NAMALWA (cell line): Measurements from ENCODE around the gene MAGEA4.

Source experiments
- DNase-seq: peaks from one replicate; pipeline ENCODE4 v3.0.0-alpha.2; 2015; ENCODE audit warnings: low spot score

The MAGEA4 gene

DNA sequence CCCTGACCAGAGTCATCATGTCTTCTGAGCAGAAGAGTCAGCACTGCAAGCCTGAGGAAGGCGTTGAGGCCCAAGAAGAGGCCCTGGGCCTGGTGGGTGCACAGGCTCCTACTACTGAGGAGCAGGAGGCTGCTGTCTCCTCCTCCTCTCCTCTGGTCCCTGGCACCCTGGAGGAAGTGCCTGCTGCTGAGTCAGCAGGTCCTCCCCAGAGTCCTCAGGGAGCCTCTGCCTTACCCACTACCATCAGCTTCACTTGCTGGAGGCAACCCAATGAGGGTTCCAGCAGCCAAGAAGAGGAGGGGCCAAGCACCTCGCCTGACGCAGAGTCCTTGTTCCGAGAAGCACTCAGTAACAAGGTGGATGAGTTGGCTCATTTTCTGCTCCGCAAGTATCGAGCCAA is 11.0 kb downstream of the MAGEA4 start:
- no peak for DNase-seq

DNA sequence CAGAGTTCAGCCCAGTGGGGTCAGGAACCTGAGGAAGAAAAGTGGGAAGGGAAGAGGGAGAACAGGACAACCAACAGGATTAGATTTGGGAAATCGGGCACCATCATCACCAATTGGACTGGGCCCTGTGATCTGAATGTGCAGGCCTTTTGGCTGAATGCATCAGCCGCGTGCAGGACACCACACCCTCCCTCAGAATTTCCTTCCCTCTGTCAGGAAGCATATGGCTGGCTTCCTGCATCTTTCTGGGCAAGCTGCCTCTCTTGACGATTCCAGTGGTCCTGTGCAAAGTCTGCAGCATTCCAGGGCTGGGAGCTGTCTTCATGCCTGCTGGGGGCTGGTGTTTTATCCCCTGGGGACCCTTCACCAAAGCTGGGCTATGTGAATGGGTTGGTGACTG is 16.4 kb downstream of the MAGEA4 start:
- DNase-seq: no peak

DNA sequence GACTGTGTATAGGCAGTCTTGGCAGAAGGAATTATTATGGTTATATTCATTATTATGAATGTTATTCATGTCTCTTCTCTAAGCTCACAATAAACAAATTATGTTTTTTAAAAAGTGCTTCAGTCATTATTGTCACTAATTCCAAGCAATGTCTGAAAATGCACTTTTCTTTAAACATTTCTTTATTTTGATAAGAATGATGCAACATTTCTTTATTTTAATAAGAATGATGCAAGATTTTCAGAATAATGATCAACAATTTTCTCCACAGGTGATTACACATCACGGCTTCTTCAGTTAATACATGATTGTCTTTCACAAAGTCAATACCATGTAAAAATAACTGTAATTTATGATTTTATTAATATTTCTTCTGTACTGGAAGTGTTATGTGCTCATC is 22.7 kb downstream of the MAGEA4 start:
- no peak for DNase-seq

DNA sequence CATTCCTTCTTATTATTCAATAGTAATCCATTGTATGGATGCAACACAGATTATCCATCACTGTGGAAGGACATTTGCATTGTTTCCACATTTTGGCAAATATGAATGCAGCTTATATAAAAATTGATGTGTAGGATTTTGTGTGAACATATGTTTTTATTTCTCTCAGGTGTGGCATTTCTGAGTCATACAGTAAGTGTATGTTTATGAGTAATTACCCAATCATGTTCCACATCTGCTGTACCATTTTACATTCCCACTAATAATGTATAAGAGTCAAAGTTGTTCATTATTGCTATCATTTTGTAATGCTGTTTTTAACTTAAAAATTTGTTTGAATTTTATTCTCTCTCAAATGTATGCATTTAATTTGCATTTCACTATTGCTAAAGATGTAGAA is 25.5 kb downstream of the MAGEA4 start:
- DNase-seq: no peak

DNA sequence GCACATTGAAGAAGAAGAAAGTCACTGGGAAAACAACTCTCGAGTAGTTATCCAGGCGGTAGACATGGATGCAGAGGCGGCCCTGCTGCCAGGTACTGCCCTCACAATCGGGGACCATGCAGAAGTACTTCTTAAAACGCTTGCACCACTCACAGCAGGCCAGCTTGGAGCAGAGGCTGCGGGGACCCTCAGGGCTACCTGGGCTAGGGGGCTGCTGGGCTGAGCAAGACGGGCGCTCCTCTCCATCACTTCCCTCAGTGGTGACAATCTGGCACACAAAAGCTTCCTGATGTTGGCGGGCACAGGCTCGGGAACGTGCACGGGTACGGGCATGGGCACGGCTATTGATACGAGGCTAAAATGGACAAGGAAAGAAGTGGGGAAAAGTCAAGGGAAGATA is 42.0 kb downstream of the MAGEA4 start:
- DNase-seq: no peak

DNA sequence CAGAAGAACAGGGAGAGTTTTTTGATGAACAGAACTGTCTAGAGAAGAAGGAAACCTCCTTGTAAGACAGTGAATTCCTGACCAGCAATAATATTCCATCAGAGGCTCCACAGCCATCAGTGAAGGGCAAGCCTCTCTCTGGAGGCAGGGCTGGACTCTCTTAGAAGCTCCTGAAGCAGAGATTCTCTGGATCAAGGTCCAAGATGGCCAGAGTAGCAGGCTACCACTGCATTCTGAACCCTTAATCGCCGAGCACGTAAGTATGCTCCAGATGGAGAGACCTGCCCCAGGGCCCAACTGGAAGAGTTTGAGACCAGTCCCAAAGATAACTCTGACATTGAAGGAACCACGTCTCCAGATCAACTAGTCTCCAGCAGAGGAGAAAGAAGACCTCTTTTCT is 45.4 kb downstream of the MAGEA4 start:
- DNase-seq: no peak

DNA sequence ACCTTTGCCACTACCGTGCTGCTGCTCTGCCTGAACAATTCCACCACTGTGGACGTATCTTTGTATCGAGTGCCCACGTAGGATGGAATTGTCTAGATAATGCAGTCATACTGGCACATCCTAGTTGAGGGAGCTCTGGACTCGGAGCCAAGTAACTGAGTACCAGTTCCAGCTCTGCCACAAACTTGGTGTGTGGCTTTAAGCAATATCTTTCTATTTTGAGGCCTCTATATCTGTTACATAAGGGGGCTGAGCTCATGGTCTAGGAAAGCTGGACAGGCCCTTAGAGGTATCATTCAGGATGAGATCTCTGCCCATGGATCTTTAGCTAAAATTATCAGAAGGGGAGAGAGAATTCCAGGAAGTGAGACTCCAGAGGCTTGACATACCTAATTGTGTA is 49.3 kb downstream of the MAGEA4 start:
- DNase-seq: no peak

DNA sequence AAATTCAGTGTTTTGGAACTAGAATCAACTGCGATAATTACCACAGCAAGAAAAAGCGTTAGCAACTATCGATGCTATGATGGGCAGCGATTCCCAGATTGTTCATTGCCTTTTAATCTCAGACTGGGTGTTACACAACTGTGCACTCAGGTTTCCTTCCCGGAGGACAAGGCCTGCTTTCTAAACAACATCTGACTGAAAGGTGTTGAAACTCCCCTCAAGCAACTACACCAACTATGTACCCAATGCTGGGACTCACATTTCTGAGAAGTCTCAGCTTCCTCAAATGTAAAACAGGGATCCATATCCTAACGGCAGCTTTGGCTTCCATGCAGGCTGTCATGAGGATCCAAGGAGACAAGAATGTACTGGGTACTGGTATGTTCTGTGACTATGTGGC is 53.5 kb downstream of the MAGEA4 start:
- DNase-seq: no peak

DNA sequence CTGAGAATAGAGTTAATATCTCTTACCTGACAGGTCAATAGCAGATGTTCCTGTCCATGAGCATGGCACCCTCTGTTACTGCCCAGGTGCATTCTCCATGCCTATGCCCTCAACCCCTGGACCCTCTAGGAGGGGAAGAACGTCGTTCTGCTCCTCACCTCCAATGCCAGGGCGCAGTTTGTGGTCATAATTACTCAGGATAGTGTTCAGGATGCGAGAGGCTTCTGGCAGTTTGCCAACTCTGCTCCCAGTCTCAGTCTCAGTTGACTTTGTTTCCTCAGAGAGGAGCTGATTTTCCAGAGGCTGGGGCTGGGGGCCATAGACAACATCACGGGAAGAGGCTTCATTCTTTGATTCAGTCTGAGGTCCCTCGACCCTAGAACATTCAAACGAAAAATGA is 57.3 kb downstream of the MAGEA4 start:
- no peak for DNase-seq

DNA sequence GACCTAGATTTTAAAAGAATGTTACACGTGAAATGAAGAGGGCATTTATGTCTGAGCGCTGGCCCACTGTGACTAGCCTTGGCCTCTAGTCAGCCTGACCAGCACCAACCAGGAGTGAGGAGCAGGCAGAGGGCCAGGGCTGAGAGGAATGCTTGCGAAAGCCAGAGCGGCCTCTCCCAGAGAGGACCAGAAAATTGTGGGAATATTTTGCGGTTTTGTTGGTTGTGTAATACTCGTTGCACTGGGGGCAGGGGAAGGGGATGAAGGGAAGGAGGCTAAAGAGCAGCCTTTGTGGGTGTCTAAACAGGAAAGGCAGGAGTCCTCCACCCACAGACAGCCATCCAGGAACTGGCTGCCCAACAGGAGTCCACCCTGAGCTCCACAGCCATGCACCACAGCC is 58.0 kb downstream of the MAGEA4 start:
- DNase-seq: no peak

DNA sequence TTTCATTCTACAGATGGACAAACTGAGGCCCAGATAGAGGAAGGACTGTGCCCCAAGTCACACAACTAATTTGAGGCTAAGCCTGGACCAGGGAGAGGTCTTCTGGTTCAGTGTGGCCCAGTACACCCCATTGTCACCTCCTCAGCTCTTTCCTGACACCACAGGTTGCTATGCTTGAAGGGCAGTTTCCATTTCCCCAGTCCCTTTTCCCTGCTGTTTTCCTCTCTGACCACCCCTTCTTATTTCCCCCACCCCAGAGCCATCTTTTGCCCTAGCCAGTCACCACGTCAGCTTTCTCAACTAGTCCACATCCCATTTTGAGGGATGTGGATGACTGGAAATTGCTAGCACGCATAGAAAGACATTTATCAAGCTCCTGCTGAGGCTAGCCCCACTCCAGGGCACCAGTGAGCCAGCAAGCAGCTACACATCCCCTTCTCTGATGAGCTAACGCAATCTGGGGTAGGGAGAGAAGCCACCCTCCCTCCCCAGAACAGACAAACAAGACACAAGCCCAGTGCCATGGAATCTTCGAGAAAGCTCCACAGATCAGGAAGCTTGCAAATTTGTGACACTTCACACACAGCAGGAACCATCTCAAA is 60.5 kb downstream of the MAGEA4 start:
- no peak for DNase-seq

DNA sequence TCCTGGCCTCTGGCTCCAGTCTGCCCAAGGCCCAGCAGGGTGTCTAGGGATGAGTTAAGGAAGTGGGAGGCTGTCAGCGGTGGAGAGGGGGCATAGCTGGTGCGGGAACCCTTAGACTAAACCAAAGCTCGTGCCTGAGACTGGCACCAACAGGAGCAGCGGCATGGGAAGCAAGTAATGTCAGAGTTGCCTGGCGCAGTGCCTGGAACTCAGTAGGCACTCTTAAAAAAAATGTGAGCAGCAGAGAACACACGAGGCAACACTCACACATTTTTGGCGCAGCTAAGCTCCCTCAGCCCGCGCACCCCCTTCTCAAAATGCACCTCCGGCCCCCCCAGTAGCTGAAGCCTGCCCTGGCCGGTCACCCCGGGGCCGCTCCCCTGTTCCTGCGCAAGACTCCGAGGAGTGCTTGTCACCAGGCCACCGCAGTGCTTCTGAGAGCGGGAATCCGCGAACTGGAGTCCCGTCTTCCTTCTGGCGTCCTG is 61.2 kb downstream of the MAGEA4 start:
- DNase-seq: no peak
